Epithelial cell of esophagus (primary cell): ENCODE results near the gene IKZF1.

Experiments
- DNase-seq: peaks from one replicate; pipeline ENCODE4 v3.0.0; 2010; ENCODE audit warnings: low read depth
- H3K4me3 ChIP-seq: 2 replicates; pipeline ENCODE4 v1.5.1; 2011; ENCODE audit warnings: mild to moderate bottlenecking, low read length, control low read depth
- CTCF ChIP-seq: IDR thresholded peaks from 2 replicates; pipeline ENCODE4 v1.5.1; 2011; ENCODE audit warnings: low read depth, mild to moderate bottlenecking, low read length, control low read depth, inconsistent platforms; ENCODE audit not compliant: insufficient read depth; ENCODE audit errors: missing control alignments

The IKZF1 gene

GRCh38 chr7:50266635-50267386, 37.7 kb upstream of the IKZF1 start:
- H3K4me3 ChIP-seq = no peak overlapping the region
- DNase-seq = no peak
- TF ChIP-seq CTCF = no peak

GRCh38 chr7:50267525-50268041, 36.9 kb upstream of the IKZF1 start:
- no peak overlapping the region for H3K4me3 ChIP-seq
- TF ChIP-seq CTCF = no peak
- no peak for DNase-seq

GRCh38 chr7:50268223-50268622, 36.3 kb upstream of the IKZF1 start:
- H3K4me3 ChIP-seq = no peak overlapping the region
- no peak for DNase-seq
- TF ChIP-seq CTCF = no peak

GRCh38 chr7:50268990-50269389, 35.5 kb upstream of the IKZF1 start:
- no peak for TF ChIP-seq CTCF
- no peak for DNase-seq
- no peak overlapping the region for H3K4me3 ChIP-seq

- no peak overlapping the region for H3K4me3 ChIP-seq
- DNase-seq = no peak
- no peak for TF ChIP-seq CTCF
Observed at GRCh38 chr7:50270531-50271018, 33.9 kb upstream of the IKZF1 start.

GRCh38 chr7:50272808-50273207, 31.7 kb upstream of the IKZF1 start:
- no peak for TF ChIP-seq CTCF
- no peak for DNase-seq
- H3K4me3 ChIP-seq = no peak overlapping the region

- no peak for DNase-seq
- no peak overlapping the region for H3K4me3 ChIP-seq
- no peak for TF ChIP-seq CTCF
Observed at GRCh38 chr7:50273301-50273700, 31.2 kb upstream of the IKZF1 start.
